Prostate gland (tissue), 2 donors: Measurements from ENCODE around the gene FGF19. TPM values are rescaled to one million over a fixed set of nuclear protein-coding genes. Genes with fewer than 3 reads are reported as not detected.

ENCODE experiments used
- DNase-seq: peaks from one replicate; pipeline ENCODE4 v3.0.0-alpha.2; 2019; ENCODE audit warnings: low spot score
- H3K27ac ChIP-seq, 2 donors: fragments of 200-600 bp; sonication (generic); 2 replicates each; pipeline ENCODE4 v1.5.1; 2017 to 2019
- H3K27me3 ChIP-seq: fragments of 200-600 bp; sonication (generic); replicated peaks from 2 replicates; pipeline ENCODE4 v1.5.1; 2019; ENCODE audit not compliant: insufficient read depth
- H3K36me3 ChIP-seq, 2 donors: fragments of 200-600 bp; sonication (generic); 1 replicate in 1 of 2; 2 replicates in 1 of 2; pipeline versions ENCODE4 v1.5.1 to v1.8.1; 2017 to 2019
- H3K4me1 ChIP-seq: fragments of 200-600 bp; sonication (generic); replicated peaks from 2 replicates; pipeline ENCODE4 v1.5.1; 2019
- H3K4me3 ChIP-seq, 2 donors: fragments of 200-600 bp; sonication (generic); 2 replicates each; pipeline ENCODE4 v1.5.1; 2017 to 2019
- H3K9me3 ChIP-seq: fragments of 200-600 bp; sonication (generic); 2 replicates; pipeline ENCODE4 v1.5.1; 2017
- CTCF ChIP-seq, 4 experiments: fragments of 200-600 bp in 2 of 4; fragments of 450-650 bp in 2 of 4; sonication (generic) in 2 of 4; IDR thresholded peaks; 1 replicate in 3 of 4; 2 replicates in 1 of 4; pipeline ENCODE4 v1.5.1; 2016 to 2019; ENCODE audit warnings: antibody characterized with exemption in 4 of 4, mild to moderate bottlenecking in 2 of 4, moderate library complexity in 2 of 4
- POLR2A ChIP-seq: fragments of 450-650 bp; IDR thresholded peaks from one replicate; pipeline ENCODE4 v1.6.1; 2016; ENCODE audit warnings: antibody characterized with exemption, mild to moderate bottlenecking
- POLR2AphosphoS5 ChIP-seq: sonication (generic); formaldehyde crosslinking; IDR thresholded peaks from one replicate; pipeline ENCODE4 v1.6.1; 2017; ENCODE audit warnings: antibody characterized with exemption
- WGBS: methylation state at CpG from one replicate; pipeline ENCODE4 v1.1.5; 2018; 5-methylcytosine and 5-hydroxymethylcytosine counted together
- intact Hi-C: fragments of 100-400 bp; cut with DNase I; formaldehyde crosslinking; loops from one replicate; pipeline ENCODE4 v1.14.2; 2022
- total RNA-seq, 2 donors: library from RNA; depleted of rRNA; stranded (reverse); fragments of >200 nt; gene quantifications; one replicate each; pipeline ENCODE4 v1.1.0, GENCODE V29; 2016

FGF19 gene
- total RNA-seq, 2 donors from 2014 or later, result not detected

GRCh38 chr11:69674886-69675714 is 28.7 kb downstream of the FGF19 start, which contains the start of gene LTO1:
Gene LTO1, minus strand, starts transcription at chr11:69675353. Its CDS starts 114 bp downstream, at chr11:69675239.
- Histone ChIP-seq H3K27me3 (no peaks in the 10 kb centered on the region), H3K4me1 (peaks cover 6% of the 10 kb centered on the region), H3K27ac (peak within 1 kb of the TSS; percentile 65 to 77), H3K36me3 (no peaks in the 10 kb centered on the region), H3K4me3 (peak within 1 kb of the TSS; percentile 77 to 96), H3K9me3 (no peaks in the 10 kb centered on the region)
- TF ChIP-seq POLR2A (peak; percentile 56), POLR2AphosphoS5 (peak; percentile 99), CTCF (IDR thresholded peaks at IDR 0.05) (peak in 2 of 4 experiments; percentile 29 to 32)
- peak; percentile 95 for DNase-seq
- 3% methylated on average over 70 of the region's 72 CpGs for WGBS
- intact Hi-C loops, result no loop called here

- H3K27ac ChIP-seq, result peak overlapping the region; percentile 65 to 77
- DNase-seq, result no peak
- 14% methylated on average over 18 of the region's 18 CpGs for WGBS
Measured at GRCh38 chr11:69674267-69674885, 29.4 kb downstream of the FGF19 start.

GRCh38 chr11:69671734-69672465 is 31.9 kb downstream of the FGF19 start:
- H3K9me3 ChIP-seq, result no peaks in the 10 kb centered on the region
- peaks cover 6% of the 10 kb centered on the region for H3K4me1 ChIP-seq
- no peak for DNase-seq
- WGBS, result 86% methylated on average over 10 of the region's 10 CpGs
- H3K27me3 ChIP-seq, result no peaks in the 10 kb centered on the region
- intact Hi-C loops, result loop anchor here (2.0 kb wide), 2 partner anchors 27 to 571 kb away; no protein-coding TSS in a partner anchor
- TF ChIP-seq POLR2AphosphoS5 (no peak), POLR2A (no peak), CTCF (IDR thresholded peaks at IDR 0.05) (no peak)
- no peaks in the 10 kb centered on the region for H3K36me3 ChIP-seq
- no peak overlapping the region for H3K4me3 ChIP-seq
- H3K27ac ChIP-seq, result no peak overlapping the region

More at GRCh38 chr11:69674267-69674885, 29.4 kb downstream of the FGF19 start:
- TF ChIP-seq CTCF (IDR thresholded peaks at IDR 0.05), result no peak
- TF ChIP-seq POLR2A, result no peak
- Histone ChIP-seq H3K4me3 (peak overlapping the region; percentile 77 to 96), H3K36me3 (no peaks in the 10 kb centered on the region), H3K4me1 (peaks cover 6% of the 10 kb centered on the region), H3K9me3 (no peaks in the 10 kb centered on the region), H3K27me3 (no peaks in the 10 kb centered on the region)
- intact Hi-C loops, result no loop called here

GRCh38 chr11:69670158-69670845 is 33.5 kb downstream of the FGF19 start:
- Histone ChIP-seq H3K9me3 (no peaks in the 10 kb centered on the region), H3K36me3 (no peaks in the 10 kb centered on the region), H3K4me3 (no peak overlapping the region), H3K27ac (peak overlapping the region in 1 of 2 donors; percentile 38), H3K4me1 (peaks cover 6% of the 10 kb centered on the region), H3K27me3 (no peaks in the 10 kb centered on the region)
- DNase-seq, result peak; percentile 86
- WGBS, result 31% methylated on average over 17 of the region's 18 CpGs
- TF ChIP-seq CTCF (IDR thresholded peaks at IDR 0.05) (peak; percentile 76 to 96 (median 90)), POLR2AphosphoS5 (peak; percentile 78), POLR2A (no peak)
- intact Hi-C loops, result loop anchor here (2.0 kb wide), 2 partner anchors 26 to 570 kb away; no protein-coding TSS in a partner anchor
